H1 (cell line): ENCODE data around the gene CSNK1G2. TPM values are rescaled to one million over a fixed set of nuclear protein-coding genes. Genes with fewer than 3 reads are reported as not detected.

Source experiments
- CHD2 ChIP-seq: IDR thresholded peaks from 2 replicates; pipeline ENCODE4 v1.6.1; 2012; ENCODE audit warnings: low read length, improper control_type of control experiment
- SP1 ChIP-seq: IDR thresholded peaks from 2 replicates; pipeline ENCODE4 v1.6.1; 2011; ENCODE audit warnings: low read depth, low read length
- TBP ChIP-seq: IDR thresholded peaks from 2 replicates; pipeline ENCODE4 v1.6.1; 2011; ENCODE audit warnings: low read depth, low read length, improper control_type of control experiment
- polyA plus RNA-seq, 7 experiments: library from polyadenylated mRNA; depleted of rRNA in 3 of 7; stranded (reverse) in 5 of 7; unstranded in 2 of 7; fragments of >200 nt in 5 of 7; fragments of 200-250 nt in 2 of 7; gene quantifications; 1 replicate in 5 of 7; 2 replicates in 1 of 7; 4 replicates in 1 of 7; pipeline versions ENCODE4 v1.2.1 to v1.2.3, GENCODE V29; 2011 to 2013; ENCODE audit warnings: missing spikeins in 2 of 7, mixed read lengths in 2 of 7
- total RNA-seq: library from RNA; stranded (reverse); fragmentation: NEBNext Ultra II Directional; extraction: Animal tissue kit (Norgen Biotek cat#: 25700); gene quantifications from 2 replicates; pipeline ENCODE4 v1.2.1, GENCODE V29; 2021
- TF ChIP-seq, protein P1 (sequence below): IDR thresholded peaks from 2 replicates; pipeline ENCODE4 v1.6.1; 2011; ENCODE audit warnings: low read length, improper control_type of control experiment

The CSNK1G2 gene
- total and polyA plus RNA-seq, 2 of the 8 experiments (the other 6 are each of a cell fraction or from before 2014, with no cell fraction given) = 99.5 to 130 TPM

DNA sequence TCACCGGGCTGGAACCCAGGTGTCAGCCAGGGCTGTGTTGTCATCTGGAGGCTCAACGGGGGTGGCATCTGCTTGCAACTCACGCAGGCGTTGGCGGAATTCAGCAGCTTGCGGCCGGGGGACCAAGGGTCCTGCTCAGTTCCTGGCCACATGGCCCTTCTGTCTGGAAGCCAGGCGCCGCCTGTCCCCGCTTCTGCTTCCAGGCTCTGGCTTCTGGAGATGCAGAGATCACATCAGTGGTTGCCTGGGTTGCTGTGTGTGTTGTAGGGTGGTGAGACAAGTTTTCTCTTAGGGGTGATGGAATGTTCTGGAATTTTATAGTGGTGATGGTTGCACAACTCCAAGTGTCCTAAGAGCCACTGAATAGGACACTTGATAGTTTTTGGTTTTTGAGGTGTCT, 30.8 kb upstream of the CSNK1G2 start (continued):
- TF ChIP-seq, protein P1, sequence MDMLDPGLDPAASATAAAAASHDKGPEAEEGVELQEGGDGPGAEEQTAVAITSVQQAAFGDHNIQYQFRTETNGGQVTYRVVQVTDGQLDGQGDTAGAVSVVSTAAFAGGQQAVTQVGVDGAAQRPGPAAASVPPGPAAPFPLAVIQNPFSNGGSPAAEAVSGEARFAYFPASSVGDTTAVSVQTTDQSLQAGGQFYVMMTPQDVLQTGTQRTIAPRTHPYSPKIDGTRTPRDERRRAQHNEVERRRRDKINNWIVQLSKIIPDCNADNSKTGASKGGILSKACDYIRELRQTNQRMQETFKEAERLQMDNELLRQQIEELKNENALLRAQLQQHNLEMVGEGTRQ = no peak
- TF ChIP-seq TBP (no peak), SP1 (no peak), CHD2 (no peak)
